ENCODE results near the gene SHISAL2A. TPM values are rescaled to one million over a fixed set of nuclear protein-coding genes. Genes with fewer than 3 reads are reported as not detected.

SHISAL2A gene
- total RNA-seq, 1 experiment from 2014 or later: not detected

- Histone ChIP-seq H3K4me3 (no peak overlapping the region), H3K27me3 (replicated peaks) (no peaks in the 10 kb centered on the region), H3K9me3 (replicated peaks) (no peaks in the 10 kb centered on the region), H3K27ac (no peak overlapping the region), H3K4me1 (replicated peaks) (peaks cover 45% of the 10 kb centered on the region), H3K36me3 (no peaks in the 10 kb centered on the region)
- DNase-seq (ENCODE audit: low read depth in 1 of 2, low spot score in 2 of 2): no peak
Measured at GRCh38 chr1:52657702-52658101, 24.7 kb downstream of the SHISAL2A start.

DNA sequence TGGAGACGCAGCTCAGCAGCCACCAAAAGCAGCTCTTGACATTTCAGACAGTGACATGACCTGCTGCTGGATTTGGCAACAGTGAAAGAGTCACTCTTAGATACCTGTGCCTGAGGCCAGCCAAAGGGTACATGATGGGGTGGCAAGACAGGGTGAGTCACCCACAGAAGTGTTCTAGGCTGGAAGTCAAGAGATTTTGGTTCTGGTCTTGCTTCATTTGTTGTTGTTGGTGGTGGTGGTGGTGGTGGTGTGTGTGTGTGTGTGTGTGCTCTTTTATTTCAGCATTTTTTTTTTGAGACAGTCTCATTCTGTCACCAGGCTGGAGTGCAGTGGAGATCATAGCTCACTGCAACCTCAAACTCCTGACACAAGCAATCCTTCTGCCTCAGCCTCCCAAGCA lies 25.8 kb downstream of the SHISAL2A start:
- H3K4me1 ChIP-seq (replicated peaks): peaks cover 55% of the 10 kb centered on the region
- DNase-seq (ENCODE audit: low read depth in 1 of 2, low spot score in 2 of 2): no peak
- no peaks in the 10 kb centered on the region for H3K27me3 ChIP-seq (replicated peaks)
- H3K9me3 ChIP-seq (replicated peaks): no peaks in the 10 kb centered on the region
- H3K27ac ChIP-seq: peak overlapping the region; percentile 85; the same call in 1 of the 2 replicates
- H3K4me3 ChIP-seq: no peak overlapping the region
- no peaks in the 10 kb centered on the region for H3K36me3 ChIP-seq

- no peak for DNase-seq (ENCODE audit: low read depth in 1 of 2, low spot score in 2 of 2)
- H3K27ac ChIP-seq: peak overlapping the region; percentile 85
- H3K36me3 ChIP-seq: no peaks in the 10 kb centered on the region
- H3K27me3 ChIP-seq (replicated peaks): no peaks in the 10 kb centered on the region
- no peaks in the 10 kb centered on the region for H3K9me3 ChIP-seq (replicated peaks)
- peaks cover 56% of the 10 kb centered on the region for H3K4me1 ChIP-seq (replicated peaks)
- no peak overlapping the region for H3K4me3 ChIP-seq
Measured at GRCh38 chr1:52659356-52659755, 26.4 kb downstream of the SHISAL2A start.

DNA sequence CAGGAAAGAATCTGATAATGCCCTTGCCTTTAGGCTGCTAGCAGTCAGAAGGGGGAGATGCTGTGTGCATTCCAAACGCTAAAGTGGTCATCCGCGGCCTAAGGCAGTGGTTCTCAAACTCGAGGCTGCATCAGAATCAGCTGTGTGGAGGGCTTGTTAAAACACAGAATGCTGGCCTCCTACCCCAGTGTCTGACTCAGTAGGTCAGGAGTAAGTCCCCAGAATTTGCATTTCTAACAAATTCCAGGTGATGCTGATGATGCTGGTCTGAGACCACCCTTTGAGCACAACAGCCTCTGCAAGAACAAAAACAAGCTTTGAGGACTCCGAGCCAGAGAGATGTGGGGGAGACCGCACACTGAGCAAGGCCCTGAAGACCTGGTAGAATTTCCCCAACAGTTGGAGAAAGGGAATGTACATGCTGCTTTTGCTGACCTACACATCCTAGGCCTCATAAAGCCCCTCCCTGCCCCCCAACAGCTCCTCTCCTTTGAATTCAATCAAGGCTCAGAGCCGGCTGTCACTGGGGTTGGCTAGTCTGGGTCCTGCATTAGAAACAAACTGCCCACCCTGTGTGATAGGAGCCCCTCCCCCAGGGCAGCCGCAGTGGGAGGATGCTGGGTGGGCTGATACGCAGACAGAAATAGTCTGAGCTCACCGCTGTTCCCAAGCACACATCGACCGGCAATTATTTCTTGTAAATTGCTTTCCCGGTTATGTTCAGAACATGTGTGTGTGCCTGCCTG lies 27.1 kb downstream of the SHISAL2A start:
- H3K4me1 ChIP-seq (replicated peaks): peaks cover 56% of the 10 kb centered on the region
- H3K27ac ChIP-seq: peak overlapping the region; percentile 85
- H3K27me3 ChIP-seq (replicated peaks): no peaks in the 10 kb centered on the region
- peak; percentile 95 to 97 for DNase-seq (ENCODE audit: low read depth in 1 of 2, low spot score in 2 of 2)
- no peaks in the 10 kb centered on the region for H3K9me3 ChIP-seq (replicated peaks)
- no peaks in the 10 kb centered on the region for H3K36me3 ChIP-seq
- H3K4me3 ChIP-seq: no peak overlapping the region

- Histone ChIP-seq H3K4me1 (replicated peaks) (peaks cover 64% of the 10 kb centered on the region), H3K36me3 (no peaks in the 10 kb centered on the region), H3K9me3 (replicated peaks) (no peaks in the 10 kb centered on the region), H3K4me3 (no peak overlapping the region), H3K27ac (peak overlapping the region; percentile 85), H3K27me3 (replicated peaks) (no peaks in the 10 kb centered on the region)
- no peak for DNase-seq (ENCODE audit: low read depth in 1 of 2, low spot score in 2 of 2)
Measured at GRCh38 chr1:52660807-52661206, 27.8 kb downstream of the SHISAL2A start.

DNA sequence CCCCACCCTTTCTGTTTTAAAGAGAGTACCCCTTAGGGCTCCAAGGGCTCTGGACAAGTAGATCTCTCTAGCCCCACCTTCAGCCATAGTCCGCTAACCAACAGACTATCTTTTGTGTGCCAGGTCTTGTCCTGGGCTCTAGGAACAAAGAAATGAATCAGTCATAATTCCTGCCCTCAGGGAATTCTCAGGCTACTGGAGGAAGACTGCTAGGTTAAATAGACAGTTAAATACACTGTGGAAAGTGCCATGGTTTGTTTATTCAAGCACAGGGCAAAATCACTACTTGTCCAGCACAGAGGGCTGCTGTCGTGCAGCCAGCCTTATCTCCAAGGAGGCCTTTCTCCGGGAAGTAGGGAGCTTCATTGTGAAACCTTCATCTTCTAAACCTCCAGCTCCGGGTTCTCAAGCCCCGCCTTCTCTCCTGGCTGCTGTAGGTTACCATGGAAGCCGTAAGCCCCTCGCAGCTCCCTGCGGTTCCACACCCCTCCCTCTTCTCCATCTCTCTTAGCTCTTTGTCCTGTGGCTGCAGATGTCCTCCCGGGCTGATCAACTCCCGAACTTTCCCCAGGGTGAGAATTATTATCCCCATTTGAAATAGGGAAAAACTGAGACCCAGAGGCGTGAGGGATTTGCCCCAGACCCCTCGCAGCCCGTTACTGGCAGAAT lies 29.8 kb downstream of the SHISAL2A start:
- Histone ChIP-seq H3K4me1 (replicated peaks) (peaks cover 66% of the 10 kb centered on the region), H3K9me3 (replicated peaks) (no peaks in the 10 kb centered on the region), H3K27me3 (replicated peaks) (no peaks in the 10 kb centered on the region), H3K27ac (peak overlapping the region; percentile 85), H3K36me3 (no peaks in the 10 kb centered on the region), H3K4me3 (peak overlapping the region; percentile 15)
- DNase-seq (ENCODE audit: low read depth in 1 of 2, low spot score in 2 of 2): peak; percentile 88 to 96

DNA sequence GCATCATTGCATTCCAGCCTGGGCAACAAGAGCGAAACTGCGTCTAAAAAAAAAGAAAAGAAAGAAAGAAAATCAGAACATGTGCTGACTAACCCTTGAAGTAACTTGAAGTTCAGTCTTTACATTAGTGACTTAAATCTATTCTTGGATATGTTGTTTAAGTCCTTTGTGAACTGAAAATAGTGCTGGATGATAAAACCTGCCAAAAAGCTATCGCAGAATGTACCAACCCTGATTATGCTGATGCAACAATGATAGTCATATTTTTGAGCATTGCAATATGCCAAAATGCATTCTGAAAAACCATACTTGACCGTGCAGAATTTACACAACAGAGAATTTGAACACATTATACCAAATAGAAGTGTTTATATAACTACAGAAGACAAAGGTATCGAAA lies 30.7 kb downstream of the SHISAL2A start:
- no peaks in the 10 kb centered on the region for H3K27me3 ChIP-seq (replicated peaks)
- H3K9me3 ChIP-seq (replicated peaks): no peaks in the 10 kb centered on the region
- peak overlapping the region; percentile 85 for H3K27ac ChIP-seq
- no peaks in the 10 kb centered on the region for H3K36me3 ChIP-seq
- no peak overlapping the region for H3K4me3 ChIP-seq
- peaks cover 61% of the 10 kb centered on the region for H3K4me1 ChIP-seq (replicated peaks)
- DNase-seq (ENCODE audit: low read depth in 1 of 2, low spot score in 2 of 2): no peak

GRCh38 chr1:52665006-52665941 lies 32.3 kb downstream of the SHISAL2A start:
- Histone ChIP-seq H3K4me3 (no peak overlapping the region), H3K4me1 (replicated peaks) (peaks cover 54% of the 10 kb centered on the region), H3K27ac (no peak overlapping the region), H3K27me3 (replicated peaks) (no peaks in the 10 kb centered on the region), H3K36me3 (no peaks in the 10 kb centered on the region), H3K9me3 (replicated peaks) (no peaks in the 10 kb centered on the region)
- DNase-seq (ENCODE audit: low read depth in 1 of 2, low spot score in 2 of 2): no peak

- no peak overlapping the region for H3K27ac ChIP-seq
Measured at GRCh38 chr1:52667290-52667689, 34.3 kb downstream of the SHISAL2A start.

DNA sequence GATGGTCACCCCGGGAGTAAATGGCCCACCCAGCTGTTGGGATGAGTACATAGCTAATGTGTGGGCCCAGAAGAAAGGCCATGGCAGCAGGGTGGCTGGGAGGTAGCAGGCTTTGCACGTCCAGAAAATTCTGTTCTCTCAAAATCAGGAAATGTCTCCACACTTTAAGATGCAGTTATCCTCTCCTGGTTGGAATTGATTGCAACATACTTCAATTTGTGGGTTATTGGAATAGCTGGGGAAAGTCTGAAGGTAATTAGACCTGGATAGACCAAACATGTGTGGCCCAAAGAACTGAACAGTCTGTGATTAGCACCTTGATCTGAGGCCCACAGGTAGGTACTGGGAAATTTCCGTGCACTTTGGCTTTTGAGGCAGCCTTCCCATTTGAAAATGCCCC lies 35.0 kb downstream of the SHISAL2A start:
- Histone ChIP-seq H3K4me1 (replicated peaks) (peaks cover 28% of the 10 kb centered on the region), H3K27ac (no peak overlapping the region), H3K36me3 (no peaks in the 10 kb centered on the region), H3K4me3 (no peak overlapping the region), H3K9me3 (replicated peaks) (no peaks in the 10 kb centered on the region), H3K27me3 (replicated peaks) (no peaks in the 10 kb centered on the region)
- DNase-seq (ENCODE audit: low read depth in 1 of 2, low spot score in 2 of 2): no peak

More at GRCh38 chr1:52667290-52667689, 34.3 kb downstream of the SHISAL2A start:
- no peaks in the 10 kb centered on the region for H3K9me3 ChIP-seq (replicated peaks)
- no peak overlapping the region for H3K4me3 ChIP-seq
- no peaks in the 10 kb centered on the region for H3K36me3 ChIP-seq
- no peaks in the 10 kb centered on the region for H3K27me3 ChIP-seq (replicated peaks)
- no peak for DNase-seq (ENCODE audit: low read depth in 1 of 2, low spot score in 2 of 2)
- peaks cover 33% of the 10 kb centered on the region for H3K4me1 ChIP-seq (replicated peaks)

DNA sequence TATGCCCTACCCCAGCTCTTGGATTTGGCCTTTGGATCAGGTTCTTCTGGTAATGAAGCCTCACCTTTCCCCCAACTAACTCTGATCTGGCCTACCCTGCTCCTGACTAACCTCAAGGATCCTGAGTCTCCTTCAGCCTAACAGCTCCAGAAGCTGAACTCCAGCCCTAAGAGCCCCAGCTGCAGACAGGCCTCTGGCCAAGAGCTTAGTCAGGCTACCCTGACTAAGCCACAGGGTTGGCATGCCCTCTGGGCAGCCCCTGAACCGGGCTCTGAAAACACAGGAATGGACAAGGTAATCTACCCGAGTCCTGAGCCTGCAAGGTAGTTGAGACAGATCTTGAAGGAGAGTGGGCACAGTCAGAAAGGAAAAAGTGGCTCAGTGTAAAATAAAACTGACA lies 35.7 kb downstream of the SHISAL2A start:
- Histone ChIP-seq H3K4me1 (replicated peaks) (peaks cover 21% of the 10 kb centered on the region), H3K4me3 (no peak overlapping the region), H3K27ac (no peak overlapping the region), H3K27me3 (replicated peaks) (no peaks in the 10 kb centered on the region), H3K36me3 (no peaks in the 10 kb centered on the region), H3K9me3 (replicated peaks) (no peaks in the 10 kb centered on the region)
- DNase-seq (ENCODE audit: low read depth in 1 of 2, low spot score in 2 of 2): no peak

DNA sequence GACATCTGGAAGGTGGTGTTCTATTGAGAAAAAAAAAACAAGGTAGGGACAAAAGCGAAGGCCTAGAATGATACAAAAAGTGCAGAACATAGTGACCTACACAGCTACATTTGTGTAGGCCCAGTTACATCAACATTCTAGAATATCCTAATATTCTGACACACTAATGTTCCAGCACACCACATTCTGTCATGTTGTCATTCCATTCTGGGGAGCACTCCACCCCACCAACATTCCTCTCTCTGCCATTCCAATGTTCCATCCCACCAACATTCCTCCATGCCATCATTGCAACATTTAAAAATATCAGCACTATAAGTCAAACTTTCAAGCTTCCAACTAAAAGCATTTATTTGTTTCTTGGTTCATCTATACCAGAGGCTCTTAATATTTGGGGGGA lies 36.7 kb downstream of the SHISAL2A start:
- no peak overlapping the region for H3K4me3 ChIP-seq
- H3K27ac ChIP-seq: peak overlapping the region; percentile 54
- DNase-seq (ENCODE audit: low read depth in 1 of 2, low spot score in 2 of 2): peak in 1 of 2 experiments; percentile 37
- no peaks in the 10 kb centered on the region for H3K36me3 ChIP-seq
- no peaks in the 10 kb centered on the region for H3K9me3 ChIP-seq (replicated peaks)
- peaks cover 19% of the 10 kb centered on the region for H3K4me1 ChIP-seq (replicated peaks)
- no peaks in the 10 kb centered on the region for H3K27me3 ChIP-seq (replicated peaks)

DNA sequence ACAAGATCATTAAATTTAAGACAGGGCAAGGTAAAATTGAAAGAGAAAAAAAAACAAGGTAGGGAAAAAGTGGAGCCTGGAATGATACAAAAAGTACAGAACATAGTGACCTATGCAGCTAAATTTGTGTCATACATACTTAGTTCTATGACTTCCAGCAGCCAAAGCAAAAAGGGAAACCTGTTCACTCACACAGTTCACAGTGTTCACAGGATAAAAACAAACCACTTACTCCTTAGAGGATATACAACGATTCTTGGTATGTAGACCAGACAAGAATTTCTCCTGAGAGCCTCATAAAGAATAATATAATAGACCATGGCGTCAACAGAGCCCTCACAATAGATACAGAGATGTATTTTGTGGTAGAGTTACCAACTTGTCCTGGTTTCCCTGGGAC lies 37.6 kb downstream of the SHISAL2A start:
- no peaks in the 10 kb centered on the region for H3K9me3 ChIP-seq (replicated peaks)
- no peaks in the 10 kb centered on the region for H3K36me3 ChIP-seq
- H3K4me3 ChIP-seq: no peak overlapping the region
- no peak for DNase-seq (ENCODE audit: low read depth in 1 of 2, low spot score in 2 of 2)
- no peaks in the 10 kb centered on the region for H3K27me3 ChIP-seq (replicated peaks)
- H3K4me1 ChIP-seq (replicated peaks): peaks cover 13% of the 10 kb centered on the region
- no peak overlapping the region for H3K27ac ChIP-seq
